Measurements from ENCODE around the gene GYS1.
"Not testable (repeated sequence)": the region's sequence is repeated elsewhere in the genome, so short reads cannot be mapped to it uniquely, and the experiment has no call there.

The GYS1 gene

GRCh38 chr19:48946463-48947257 lies 46.4 kb downstream of the GYS1 start:
- no peak for DNase-seq (ENCODE audit: extremely low read depth in 1 of 2, low read depth in 1 of 2)

- no peak for DNase-seq (ENCODE audit: extremely low read depth in 1 of 2, low read depth in 1 of 2)
Observed at GRCh38 chr19:48945817-48946216, 47.3 kb downstream of the GYS1 start.

GRCh38 chr19:48945415-48945814 lies 47.7 kb downstream of the GYS1 start:
- DNase-seq (ENCODE audit: extremely low read depth in 1 of 2, low read depth in 1 of 2), result no peak

GRCh38 chr19:48943081-48943480 lies 50.0 kb downstream of the GYS1 start:
- DNase-seq (ENCODE audit: extremely low read depth in 1 of 2, low read depth in 1 of 2), result no peak

GRCh38 chr19:48940902-48941301 lies 52.2 kb downstream of the GYS1 start:
- no peak for DNase-seq (ENCODE audit: extremely low read depth in 1 of 2, low read depth in 1 of 2)

- DNase-seq (ENCODE audit: extremely low read depth in 1 of 2, low read depth in 1 of 2), result no peak
Observed at GRCh38 chr19:48938256-48938655, 54.9 kb downstream of the GYS1 start.

GRCh38 chr19:48935864-48936263 lies 57.2 kb downstream of the GYS1 start:
- DNase-seq (ENCODE audit: extremely low read depth in 1 of 2, low read depth in 1 of 2), result no peak

- no peak for DNase-seq (ENCODE audit: extremely low read depth in 1 of 2, low read depth in 1 of 2)
Observed at GRCh38 chr19:48934837-48935236, 58.3 kb downstream of the GYS1 start.

GRCh38 chr19:48933382-48933932 lies 59.7 kb downstream of the GYS1 start, which contains the start of gene DHDH:
TSS of gene DHDH (plus strand) at chr19:48933699. CDS start at chr19:48933722, 23 bp downstream.
- DNase-seq (ENCODE audit: extremely low read depth in 1 of 2, low read depth in 1 of 2), result peak; percentile 57 to 71

- no peak for DNase-seq (ENCODE audit: extremely low read depth in 1 of 2, low read depth in 1 of 2)
Observed at GRCh38 chr19:48928164-48929025, 64.7 kb downstream of the GYS1 start.

- DNase-seq (ENCODE audit: extremely low read depth in 1 of 2, low read depth in 1 of 2), result not testable (repeated sequence)
Observed at GRCh38 chr19:48927692-48928091, 65.4 kb downstream of the GYS1 start.

- DNase-seq (ENCODE audit: extremely low read depth in 1 of 2, low read depth in 1 of 2), result no peak
Observed at GRCh38 chr19:48926909-48927308, 66.2 kb downstream of the GYS1 start.

GRCh38 chr19:48925890-48926289 lies 67.2 kb downstream of the GYS1 start:
- DNase-seq (ENCODE audit: extremely low read depth in 1 of 2, low read depth in 1 of 2), result not testable (repeated sequence)

GRCh38 chr19:48925240-48925843 lies 67.8 kb downstream of the GYS1 start:
- no peak for DNase-seq (ENCODE audit: extremely low read depth in 1 of 2, low read depth in 1 of 2)

- DNase-seq (ENCODE audit: extremely low read depth in 1 of 2, low read depth in 1 of 2), result no peak
Observed at GRCh38 chr19:48922548-48923490, 70.3 kb downstream of the GYS1 start.

- no peak for DNase-seq (ENCODE audit: extremely low read depth in 1 of 2, low read depth in 1 of 2)
Observed at GRCh38 chr19:48921721-48922500, 71.2 kb downstream of the GYS1 start.

- no peak for DNase-seq (ENCODE audit: extremely low read depth in 1 of 2, low read depth in 1 of 2)
Observed at GRCh38 chr19:48920949-48921348, 72.2 kb downstream of the GYS1 start.

- not testable (repeated sequence) for DNase-seq (ENCODE audit: extremely low read depth in 1 of 2, low read depth in 1 of 2)
Observed at GRCh38 chr19:48919271-48919670, 73.8 kb downstream of the GYS1 start.

- no peak for DNase-seq (ENCODE audit: extremely low read depth in 1 of 2, low read depth in 1 of 2)
Observed at GRCh38 chr19:48918801-48919247, 74.3 kb downstream of the GYS1 start.
